ENCODE results near the gene LIF.

DNA sequence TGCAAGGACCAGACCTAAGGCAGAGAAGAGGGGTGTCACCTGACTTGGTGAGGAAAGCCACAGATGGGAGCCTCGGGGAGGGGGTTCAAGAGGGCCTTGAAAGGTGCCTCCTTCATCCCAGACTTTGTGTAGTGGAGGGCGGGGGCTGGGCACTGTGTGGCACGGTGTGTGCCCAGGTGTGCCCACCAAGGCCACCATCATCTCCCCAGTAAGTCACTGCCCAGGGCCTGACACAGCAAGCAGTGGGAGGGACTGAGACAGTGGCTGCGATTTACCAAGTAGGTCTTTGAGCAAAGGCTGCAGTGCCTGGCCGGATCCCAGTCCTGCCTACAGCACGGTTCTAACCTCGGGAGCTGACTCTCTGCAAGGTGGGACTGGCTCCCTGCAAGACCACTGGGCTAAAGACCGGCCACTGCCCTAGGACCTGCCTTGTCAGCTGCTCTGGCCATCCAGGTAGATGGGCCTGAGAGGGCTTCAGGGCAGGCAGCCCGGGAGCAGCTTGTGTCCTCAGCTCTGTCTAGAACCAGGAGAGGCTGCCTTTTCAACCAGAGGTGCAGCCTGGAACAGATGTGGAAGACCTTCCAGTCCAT is 18.7 kb upstream of the LIF start:
- TF ChIP-seq ZNF384 (IDR thresholded peaks at IDR 0.05) = no peak
- no peak for TF ChIP-seq ARNT (IDR thresholded peaks at IDR 0.05)
- no peak for TF ChIP-seq FOXM1 (IDR thresholded peaks at IDR 0.05; ENCODE audit: borderline replicate concordance)
- TF ChIP-seq, protein P1, sequence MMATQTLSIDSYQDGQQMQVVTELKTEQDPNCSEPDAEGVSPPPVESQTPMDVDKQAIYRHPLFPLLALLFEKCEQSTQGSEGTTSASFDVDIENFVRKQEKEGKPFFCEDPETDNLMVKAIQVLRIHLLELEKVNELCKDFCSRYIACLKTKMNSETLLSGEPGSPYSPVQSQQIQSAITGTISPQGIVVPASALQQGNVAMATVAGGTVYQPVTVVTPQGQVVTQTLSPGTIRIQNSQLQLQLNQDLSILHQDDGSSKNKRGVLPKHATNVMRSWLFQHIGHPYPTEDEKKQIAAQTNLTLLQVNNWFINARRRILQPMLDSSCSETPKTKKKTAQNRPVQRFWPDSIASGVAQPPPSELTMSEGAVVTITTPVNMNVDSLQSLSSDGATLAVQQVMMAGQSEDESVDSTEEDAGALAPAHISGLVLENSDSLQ (IDR thresholded peaks at IDR 0.05) = no peak
- no peak for TF ChIP-seq SUZ12 (IDR thresholded peaks at IDR 0.05)
- no peak for TF ChIP-seq SP1 (IDR thresholded peaks at IDR 0.05)
- TF ChIP-seq ELF4 (IDR thresholded peaks at IDR 0.05) = no peak

Measured in HEK293T (cell line).